Right ventricle myocardium superior (tissue), 1 donor: ENCODE measurements around the gene SSC5D. TPM values are rescaled to one million over a fixed set of nuclear protein-coding genes. Genes with fewer than 3 reads are reported as not detected.
A peak's percentile ranks its signal among the peaks of the same experiment; 100 is the strongest.
"Not testable (repeated sequence)": the region's sequence is repeated elsewhere in the genome, so short reads cannot be mapped to it uniquely, and the experiment has no call there.

Source experiments
- ATAC-seq: fragments of 200-7000 bp; cut with Tn5 transposase; one replicate; pipeline ENCODE4 v1.9.1; 2020; ENCODE audit warnings: mild to moderate bottlenecking; ENCODE audit not compliant: poor library complexity
- DNase-seq: peaks from one replicate; pipeline ENCODE4 v3.0.0-alpha.2; 2020
- intact Hi-C: fragments of 100-400 bp; cut with DNase I; formaldehyde crosslinking; loops from one replicate; pipeline ENCODE4 v1.11.2; 2022
- long read RNA-seq: library from polyadenylated mRNA; unstranded; transcript quantifications from one replicate; pipeline ENCODE4 v2.0.0, GENCODE V29; 2021
- total RNA-seq: library from RNA; stranded (reverse); fragmentation: NEBNext Ultra II Directional; extraction: Animal tissue kit (Norgen Biotek cat#: 25700); gene quantifications from one replicate; pipeline ENCODE4 v1.2.1, GENCODE V29; 2021
- donor health status: DM: no; HTN: yes; CAD: no; lungs with severe emphysema.

SSC5D gene
- total RNA-seq, result 2.6 TPM
- long read RNA-seq, result 0 reads

GRCh38 chr19:55487924-55488687 lies at the start of gene SSC5D:
Gene SSC5D, plus strand, starts transcription at chr19:55488436. Its CDS starts 154 bp downstream, at chr19:55488590.
- intact Hi-C loops, result no loop called here
- DNase-seq (no peak), ATAC-seq (no peak)

GRCh38 chr19:55439052-55439451 lies 49.2 kb upstream of the SSC5D start:
- intact Hi-C loops, result no loop called here
- no peak for ATAC-seq
- DNase-seq, result no peak

- intact Hi-C loops, result no loop called here
- ATAC-seq, result no peak
- no peak for DNase-seq
Measured at GRCh38 chr19:55440411-55441105, 47.7 kb upstream of the SSC5D start.

- DNase-seq (no peak), ATAC-seq (no peak)
- intact Hi-C loops, result no loop called here
Measured at GRCh38 chr19:55441319-55441691, 46.9 kb upstream of the SSC5D start.

- ATAC-seq (no peak), DNase-seq (no peak)
- intact Hi-C loops, result no loop called here
Measured at GRCh38 chr19:55441692-55442321, 46.4 kb upstream of the SSC5D start.

GRCh38 chr19:55442372-55442961 lies 45.8 kb upstream of the SSC5D start:
- ATAC-seq (no peak), DNase-seq (no peak)
- intact Hi-C loops, result no loop called here

- ATAC-seq, result no peak
- intact Hi-C loops, result no loop called here
- DNase-seq, result no peak
Measured at GRCh38 chr19:55443045-55443823, 45.0 kb upstream of the SSC5D start, which contains the start of gene SHISA7. Gene SHISA7, minus strand, starts transcription at chr19:55443300. Its CDS starts 437 bp downstream, at chr19:55442863.

GRCh38 chr19:55443824-55444480 lies 44.3 kb upstream of the SSC5D start:
- intact Hi-C loops, result no loop called here
- no peak for DNase-seq
- ATAC-seq, result no peak

GRCh38 chr19:55444646-55445045 lies 43.6 kb upstream of the SSC5D start:
- intact Hi-C loops, result no loop called here
- DNase-seq, result no peak
- ATAC-seq, result no peak

GRCh38 chr19:55446060-55446459 lies 42.2 kb upstream of the SSC5D start:
- no peak for ATAC-seq
- intact Hi-C loops, result no loop called here

GRCh38 chr19:55447421-55448174 lies 40.6 kb upstream of the SSC5D start:
- no peak for DNase-seq
- intact Hi-C loops, result no loop called here
- peak; percentile 55 for ATAC-seq

More at GRCh38 chr19:55446060-55446459, 42.2 kb upstream of the SSC5D start:
- DNase-seq, result no peak

- intact Hi-C loops, ATAC-seq, DNase-seq: not testable (repeated sequence)
Measured at GRCh38 chr19:55448175-55448490, 40.1 kb upstream of the SSC5D start.

GRCh38 chr19:55449469-55449868 lies 38.8 kb upstream of the SSC5D start:
- no peak for DNase-seq
- intact Hi-C loops, result no loop called here
- ATAC-seq, result no peak

- intact Hi-C loops, result no loop called here
- DNase-seq (no peak), ATAC-seq (no peak)
Measured at GRCh38 chr19:55451163-55451964, 36.9 kb upstream of the SSC5D start.

- no peak for DNase-seq
- intact Hi-C loops, result no loop called here
- ATAC-seq, result no peak
Measured at GRCh38 chr19:55451965-55452748, 36.1 kb upstream of the SSC5D start.

- intact Hi-C loops, result no loop called here
- peak; percentile 80 for ATAC-seq
- DNase-seq, result peak; percentile 75
Measured at GRCh38 chr19:55452749-55453346, 35.4 kb upstream of the SSC5D start.
